Spinal cord (tissue), 10 donors: ENCODE results near the gene ZNF302. TPM values are rescaled to one million over a fixed set of nuclear protein-coding genes. Genes with fewer than 3 reads are reported as not detected.

Experiments
- DNase-seq, 6 donors: peaks; one replicate each; pipeline versions ENCODE4 v3.0.0 to v3.0.0-alpha.2; 2013 to 2015; ENCODE audit warnings: low spot score in 6 of 6, low read depth in 4 of 6
- H3K27ac ChIP-seq: one replicate; pipeline ENCODE4 v1.5.1; 2013; ENCODE audit warnings: low read depth, low read length, control low read depth
- H3K27me3 ChIP-seq: one replicate; pipeline ENCODE4 v1.6.1; 2013; ENCODE audit warnings: low read length; ENCODE audit not compliant: control insufficient read depth, insufficient read depth
- H3K36me3 ChIP-seq: one replicate; pipeline ENCODE4 v1.6.1; 2013; ENCODE audit warnings: low read length; ENCODE audit not compliant: control insufficient read depth, insufficient read depth
- H3K4me1 ChIP-seq: one replicate; pipeline ENCODE4 v1.6.1; 2013; ENCODE audit warnings: low read length; ENCODE audit not compliant: control insufficient read depth, insufficient read depth
- H3K4me3 ChIP-seq: one replicate; pipeline ENCODE4 v1.5.1; 2013; ENCODE audit warnings: low read depth, low read length, control low read depth
- H3K9me3 ChIP-seq: one replicate; pipeline ENCODE4 v1.6.1; 2013; ENCODE audit warnings: low read length; ENCODE audit not compliant: control insufficient read depth, insufficient read depth
- WGBS: methylation state at CpG from one replicate; pipeline ENCODE4 v1.1.5; 2013; ENCODE audit warnings: missing lambda C conversion rate; ENCODE audit not compliant: insufficient coverage; 5-methylcytosine and 5-hydroxymethylcytosine counted together
- long read RNA-seq, 4 donors: transcript quantifications; one replicate each; lab custom pipeline, GENCODE V29; 2026
- polyA plus RNA-seq, 2 donors: library from polyadenylated mRNA; unstranded; fragments of 120-200 nt; gene quantifications; one replicate each; pipeline ENCODE4 v1.2.1, GENCODE V29; 2013; ENCODE audit not compliant: insufficient read length in 2 of 2
- total RNA-seq, 2 donors: library from RNA; depleted of rRNA in 1 of 2; stranded (reverse); fragments of 120-200 nt in 1 of 2; fragments of >200 nt in 1 of 2; gene quantifications; one replicate each; pipeline versions ENCODE4 v1.2.3 to v1.2.4, GENCODE V29; 2013 to 2014
- donor health status: healthy.

ZNF302 gene
- 10 to 100 TPM; 67.7 to 78.8 TPM for total RNA-seq
- polyA plus RNA-seq: 10 to 100 TPM; 75.9 to 77.1 TPM
- long read RNA-seq, donor 1, transcript ZNF302-201 (5 exons, 2,590 nt): major isoform, 15 of 32 reads
- long read RNA-seq, donor 1, partial matches to known transcripts: 0 of 32 reads
- long read RNA-seq, donor 1, other reads (novel, unspliced or antisense): 9 of 32 reads
- long read RNA-seq, donor 2, transcript ZNF302-201 (5 exons, 2,590 nt): major isoform, 5 of 8 reads
- long read RNA-seq, donor 2, partial matches to known transcripts: 0 of 8 reads
- long read RNA-seq, donor 2, other reads (novel, unspliced or antisense): 0 of 8 reads
- long read RNA-seq, donor 3, transcript ZNF302-201 (5 exons, 2,590 nt): major isoform, 5 of 12 reads
- long read RNA-seq, donor 3, partial matches to known transcripts: 0 of 12 reads
- long read RNA-seq, donor 3, other reads (novel, unspliced or antisense): 0 of 12 reads
- long read RNA-seq, donor 4, transcript ZNF302-201 (5 exons, 2,590 nt): major isoform, 9 of 17 reads
- long read RNA-seq, donor 4, transcript ZNF302-203 (5 exons, 2,600 nt): minor isoform, 5 of 17 reads
- long read RNA-seq, donor 4, partial matches to known transcripts: 0 of 17 reads
- long read RNA-seq, donor 4, other reads (novel, unspliced or antisense): 0 of 17 reads

- Histone ChIP-seq H3K9me3 (no peaks in the 10 kb centered on the region), H3K36me3 (peaks cover 6% of the 10 kb centered on the region), H3K27ac (peak within 1 kb of the TSS; percentile 95), H3K4me3 (peak within 1 kb of the TSS; percentile 66), H3K4me1 (peaks cover 13% of the 10 kb centered on the region), H3K27me3 (no peaks in the 10 kb centered on the region)
- under 1% methylated on average over 74 of the region's 74 CpGs for WGBS
- DNase-seq: peak; percentile 92 to 98 (median 96)
These were observed at the start of gene ZNF302 for GRCh38 chr19:34677386-34678084. TSS of gene ZNF302 (plus strand) at chr19:34677678. CDS start at chr19:34678805, 1,127 bp downstream.

GRCh38 chr19:34633802-34634201, 43.7 kb upstream of the ZNF302 start:
- Histone ChIP-seq H3K4me3 (no peak overlapping the region), H3K36me3 (no peaks in the 10 kb centered on the region), H3K9me3 (peaks cover 2% of the 10 kb centered on the region), H3K27me3 (no peaks in the 10 kb centered on the region), H3K4me1 (no peaks in the 10 kb centered on the region), H3K27ac (no peak overlapping the region)
- WGBS: 72% methylated on average over 2 of the region's 2 CpGs
- no peak for DNase-seq

GRCh38 chr19:34639491-34640085, 37.9 kb upstream of the ZNF302 start:
- peaks cover 2% of the 10 kb centered on the region for H3K9me3 ChIP-seq
- WGBS: 3% methylated on average over 2 of the region's 4 CpGs
- no peaks in the 10 kb centered on the region for H3K27me3 ChIP-seq
- no peaks in the 10 kb centered on the region for H3K4me1 ChIP-seq
- peak in 5 of 6 donors; percentile 11 to 67 (median 36) for DNase-seq
- H3K4me3 ChIP-seq: no peak overlapping the region
- H3K36me3 ChIP-seq: no peaks in the 10 kb centered on the region
- no peak overlapping the region for H3K27ac ChIP-seq

- no peak for DNase-seq
- no peaks in the 10 kb centered on the region for H3K36me3 ChIP-seq
- H3K27ac ChIP-seq: no peak overlapping the region
- H3K4me1 ChIP-seq: no peaks in the 10 kb centered on the region
- 93% methylated on average over 3 of the region's 4 CpGs for WGBS
- H3K4me3 ChIP-seq: no peak overlapping the region
- H3K9me3 ChIP-seq: no peaks in the 10 kb centered on the region
- no peaks in the 10 kb centered on the region for H3K27me3 ChIP-seq
These were observed 35.2 kb upstream of the ZNF302 start for GRCh38 chr19:34642241-34642640.

GRCh38 chr19:34644991-34645461, 32.5 kb upstream of the ZNF302 start:
- no peak overlapping the region for H3K4me3 ChIP-seq
- no peaks in the 10 kb centered on the region for H3K4me1 ChIP-seq
- no peaks in the 10 kb centered on the region for H3K9me3 ChIP-seq
- no peak for DNase-seq
- WGBS: 79% methylated on average over 10 of the region's 10 CpGs
- no peaks in the 10 kb centered on the region for H3K36me3 ChIP-seq
- no peak overlapping the region for H3K27ac ChIP-seq
- H3K27me3 ChIP-seq: no peaks in the 10 kb centered on the region

GRCh38 chr19:34645551-34645950, 31.9 kb upstream of the ZNF302 start:
- H3K4me3 ChIP-seq: no peak overlapping the region
- H3K27ac ChIP-seq: no peak overlapping the region
- no peak for DNase-seq
- WGBS: 50% methylated on average over 5 of the region's 5 CpGs
- H3K27me3 ChIP-seq: no peaks in the 10 kb centered on the region
- no peaks in the 10 kb centered on the region for H3K36me3 ChIP-seq
- H3K4me1 ChIP-seq: no peaks in the 10 kb centered on the region
- H3K9me3 ChIP-seq: no peaks in the 10 kb centered on the region

GRCh38 chr19:34649886-34650543, 27.5 kb upstream of the ZNF302 start:
- Histone ChIP-seq H3K4me3 (no peak overlapping the region), H3K4me1 (no peaks in the 10 kb centered on the region), H3K36me3 (no peaks in the 10 kb centered on the region), H3K27me3 (no peaks in the 10 kb centered on the region), H3K27ac (no peak overlapping the region), H3K9me3 (peaks cover 5% of the 10 kb centered on the region)
- WGBS: 91% methylated on average over 5 of the region's 9 CpGs
- no peak for DNase-seq

- DNase-seq: no peak
These were observed 25.7 kb upstream of the ZNF302 start for GRCh38 chr19:34651747-34652146.

GRCh38 chr19:34654796-34655195, 22.7 kb upstream of the ZNF302 start:
- no peaks in the 10 kb centered on the region for H3K4me1 ChIP-seq
- no peak overlapping the region for H3K4me3 ChIP-seq
- peaks cover 5% of the 10 kb centered on the region for H3K9me3 ChIP-seq
- DNase-seq: no peak
- H3K36me3 ChIP-seq: no peaks in the 10 kb centered on the region
- no peak overlapping the region for H3K27ac ChIP-seq
- no CpG with 5 or more reads among the region's 2 CpGs for WGBS
- no peaks in the 10 kb centered on the region for H3K27me3 ChIP-seq

More at GRCh38 chr19:34651747-34652146, 25.7 kb upstream of the ZNF302 start:
- Histone ChIP-seq H3K4me1 (no peaks in the 10 kb centered on the region), H3K4me3 (no peak overlapping the region), H3K9me3 (peaks cover 5% of the 10 kb centered on the region), H3K27ac (no peak overlapping the region), H3K36me3 (no peaks in the 10 kb centered on the region), H3K27me3 (no peaks in the 10 kb centered on the region)
- no CpG with 5 or more reads among the region's 2 CpGs for WGBS
